Stimulated activated CD4-positive, alpha-beta T cell treated with anti-CD3 and anti-CD28 coated beads, TNF-alpha, amount 100 ng/mL, for 24 hours (primary cell): Measurements from ENCODE around the gene DLG5.
"Not testable (repeated sequence)": the region's sequence is repeated elsewhere in the genome, so short reads cannot be mapped to it uniquely, and the experiment has no call there.

Source experiments
- DNase-seq, 3 experiments: peaks; one replicate each; pipeline ENCODE4 v3.0.0-alpha.2; 2020; ENCODE audit warnings: low read depth in 3 of 3

Gene DLG5

GRCh38 chr10:77768039-77768438, 158.5 kb downstream of the DLG5 start:
- no peak for DNase-seq

DNA sequence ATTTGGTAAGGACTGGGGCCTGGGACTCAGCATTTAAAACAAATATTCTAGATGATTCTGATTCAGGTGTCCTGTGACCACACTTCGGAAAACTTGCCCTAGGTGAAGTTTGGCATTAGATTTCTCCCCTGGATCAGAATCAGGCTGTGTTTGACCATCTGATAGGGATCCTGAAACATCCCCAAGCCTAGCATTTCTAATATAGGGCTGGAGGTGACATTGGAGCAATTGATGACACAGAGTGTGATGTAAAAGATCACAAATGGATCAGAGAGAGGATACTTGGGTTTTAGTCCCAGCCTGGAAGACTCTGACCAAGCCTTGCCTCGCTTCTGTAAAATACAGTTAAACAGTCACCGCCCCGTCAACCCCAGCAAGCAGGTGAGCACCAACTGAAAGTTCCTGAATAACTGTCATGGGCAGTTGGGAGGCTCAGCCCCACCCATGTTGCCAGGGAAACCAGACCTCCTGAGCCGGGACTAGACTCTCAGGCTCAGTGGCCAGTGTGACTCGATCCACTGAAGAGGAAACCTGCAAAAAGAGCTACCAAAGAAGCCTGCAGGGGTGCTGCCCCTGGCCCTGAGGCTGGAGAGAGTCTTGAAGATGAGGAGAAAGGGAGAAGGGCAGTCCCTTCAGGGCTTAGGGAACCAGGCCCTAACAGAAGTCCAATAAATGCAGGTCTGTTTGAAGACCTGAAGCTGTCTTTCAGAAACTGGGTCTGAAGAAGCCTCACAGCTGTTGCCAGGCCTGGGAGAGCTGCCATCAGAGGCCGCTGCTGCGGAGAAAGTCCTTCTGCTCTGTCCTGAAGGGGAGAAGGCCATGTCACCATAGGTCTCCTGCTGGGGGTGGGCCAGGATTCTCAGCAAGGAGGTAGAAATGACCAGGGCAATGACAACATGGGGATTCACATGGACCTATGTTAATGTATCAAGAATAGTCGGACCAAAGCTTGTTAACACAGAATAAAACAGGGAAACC, 162.8 kb downstream of the DLG5 start:
- DNase-seq, result no peak

DNA sequence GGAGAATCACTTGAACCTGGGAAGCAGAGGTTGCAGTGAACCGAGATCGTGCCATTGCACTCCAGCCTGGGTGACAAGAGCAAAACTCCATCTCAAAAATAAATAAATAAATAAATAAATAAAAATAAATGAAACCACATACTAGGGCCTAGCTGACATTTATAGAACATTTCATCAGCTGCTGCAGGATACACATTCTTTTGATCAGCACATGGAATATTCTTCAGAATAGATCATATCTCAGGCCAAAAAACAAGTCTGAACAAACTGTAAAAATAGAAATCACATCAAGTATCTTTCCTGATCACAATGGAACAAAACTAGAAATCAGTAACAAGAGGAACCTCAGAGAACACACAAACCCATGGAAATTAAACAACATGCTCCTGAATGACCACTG, 168.1 kb downstream of the DLG5 start:
- not testable (repeated sequence) for DNase-seq

- DNase-seq, result no peak
Measured at GRCh38 chr10:77756319-77757232, 170.0 kb downstream of the DLG5 start.

DNA sequence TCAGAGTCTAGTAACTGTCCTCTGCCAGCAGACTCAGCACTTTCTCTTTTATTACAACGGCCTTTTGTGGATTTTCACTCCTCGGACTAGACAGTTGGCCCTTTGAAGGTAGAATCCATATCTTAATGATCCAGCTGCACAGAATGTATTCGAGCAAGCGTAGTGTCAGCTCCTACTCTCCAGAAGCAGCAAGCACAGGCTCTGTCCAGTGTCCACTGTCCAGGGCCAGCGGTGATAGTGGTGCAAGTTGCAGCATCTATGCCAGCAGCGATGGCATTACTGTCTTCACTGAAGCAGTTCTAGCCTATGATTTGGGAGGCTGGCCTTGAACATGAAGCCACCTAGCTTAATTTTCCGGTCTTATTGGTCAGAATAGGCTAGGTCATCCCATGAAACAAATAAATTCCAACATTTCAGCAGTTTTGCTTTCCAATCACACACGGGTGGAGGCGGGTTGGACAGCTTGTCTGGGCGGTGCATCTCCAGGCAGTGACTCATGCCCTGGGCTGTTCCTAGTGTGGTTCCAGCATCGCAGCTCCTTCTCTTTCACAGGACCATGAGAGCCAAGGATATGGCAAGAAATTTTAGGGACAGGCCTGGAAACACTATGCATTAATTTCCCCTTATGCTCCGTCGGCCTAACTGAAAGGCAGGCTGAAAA, 180.4 kb downstream of the DLG5 start:
- no peak for DNase-seq

GRCh38 chr10:77744245-77744644, 182.3 kb downstream of the DLG5 start:
- no peak for DNase-seq

DNA sequence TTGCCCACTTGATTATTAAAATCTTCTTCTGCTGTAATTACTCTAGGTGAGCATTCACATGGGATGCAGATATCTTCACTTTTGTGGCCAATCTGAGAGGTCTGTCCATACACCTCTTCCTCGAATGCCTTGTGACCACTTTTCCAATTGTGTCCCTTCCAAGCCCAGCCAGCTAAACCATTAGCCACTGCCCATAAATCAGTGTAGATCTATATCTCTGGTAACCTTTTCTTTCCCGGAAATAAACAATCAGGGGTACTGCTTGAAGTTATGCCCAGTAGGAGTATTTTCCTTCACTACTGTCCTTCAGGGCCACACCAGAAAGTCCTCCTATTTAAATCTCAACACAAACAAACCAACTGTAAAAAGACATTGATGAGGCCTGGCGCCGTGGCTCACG, 184.4 kb downstream of the DLG5 start:
- no peak for DNase-seq

- no peak for DNase-seq
Measured at GRCh38 chr10:77741746-77742145, 184.8 kb downstream of the DLG5 start.
